Peyer's patch (tissue), 4 donors: Measurements from ENCODE around the gene MXRA8. TPM values are rescaled to one million over a fixed set of nuclear protein-coding genes. Genes with fewer than 3 reads are reported as not detected.

Experiments
- DNase-seq, 3 donors: peaks; one replicate each; pipeline ENCODE4 v3.0.0-alpha.2; 2017 to 2019
- H3K27ac ChIP-seq, 4 donors: fragments of 200-600 bp; sonication (generic); one replicate each; pipeline ENCODE4 v1.5.1; 2016 to 2019
- H3K27me3 ChIP-seq, 2 donors: fragments of 200-600 bp; sonication (generic); one replicate each; pipeline ENCODE4 v1.5.1; 2019
- H3K36me3 ChIP-seq, 3 donors: fragments of 200-600 bp; sonication (generic); one replicate each; pipeline ENCODE4 v1.5.1; 2016 to 2019
- H3K4me1 ChIP-seq, 4 donors: fragments of 200-600 bp; sonication (generic); one replicate each; pipeline ENCODE4 v1.5.1; 2016 to 2019
- H3K4me3 ChIP-seq, 4 donors: fragments of 200-600 bp; sonication (generic); 1 replicate in 3 of 4; 2 replicates in 1 of 4; pipeline ENCODE4 v1.5.1; 2016 to 2019; ENCODE audit warnings: mild to moderate bottlenecking in 1 of 4
- H3K9me3 ChIP-seq, 4 donors: fragments of 200-600 bp; sonication (generic); one replicate each; pipeline ENCODE4 v1.5.1; 2016 to 2019; ENCODE audit warnings: mild to moderate bottlenecking in 1 of 4
- CTCF ChIP-seq, 6 experiments: fragments of 450-650 bp in 4 of 6; fragments of 200-600 bp in 2 of 6; sonication (generic) in 1 of 6; IDR thresholded peaks; one replicate each; pipeline ENCODE4 v1.5.1; 2017 to 2019; ENCODE audit warnings: antibody characterized with exemption in 6 of 6, mild to moderate bottlenecking in 3 of 6, moderate library complexity in 1 of 6
- POLR2A ChIP-seq, 2 donors: fragments of 450-650 bp; IDR thresholded peaks; one replicate each; pipeline ENCODE4 v1.5.1; 2017; ENCODE audit warnings: antibody characterized with exemption in 2 of 2, mild to moderate bottlenecking in 2 of 2, moderate library complexity in 2 of 2
- total RNA-seq, 4 donors: library from RNA; depleted of rRNA; stranded (reverse); fragments of >200 nt; gene quantifications; one replicate each; pipeline ENCODE4 v1.1.0, GENCODE V29; 2016

MXRA8 gene, protein sequence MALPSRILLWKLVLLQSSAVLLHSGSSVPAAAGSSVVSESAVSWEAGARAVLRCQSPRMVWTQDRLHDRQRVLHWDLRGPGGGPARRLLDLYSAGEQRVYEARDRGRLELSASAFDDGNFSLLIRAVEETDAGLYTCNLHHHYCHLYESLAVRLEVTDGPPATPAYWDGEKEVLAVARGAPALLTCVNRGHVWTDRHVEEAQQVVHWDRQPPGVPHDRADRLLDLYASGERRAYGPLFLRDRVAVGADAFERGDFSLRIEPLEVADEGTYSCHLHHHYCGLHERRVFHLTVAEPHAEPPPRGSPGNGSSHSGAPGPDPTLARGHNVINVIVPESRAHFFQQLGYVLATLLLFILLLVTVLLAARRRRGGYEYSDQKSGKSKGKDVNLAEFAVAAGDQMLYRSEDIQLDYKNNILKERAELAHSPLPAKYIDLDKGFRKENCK
- total RNA-seq, result 10 to 100 TPM; 11.7 to 56.1 (median 35.6) TPM

GRCh38 chr1:1358433-1359271 is at the start of gene MXRA8:
TSS of gene MXRA8 (minus strand) at chr1:1358555. CDS start at chr1:1358504, 51 bp downstream.
- Histone ChIP-seq H3K36me3 (peaks cover 0 to 8% (median 0%) of the 10 kb centered on the region in 3 donors), H3K9me3 (no peaks in the 10 kb centered on the region), H3K4me3 (peak within 1 kb of the TSS; percentile 25 to 55 (median 35)), H3K27ac (peak within 1 kb of the TSS; percentile 64 to 92 (median 76)), H3K4me1 (peaks cover 2 to 65% (median 16%) of the 10 kb centered on the region in 4 donors), H3K27me3 (peaks cover 0 to 10% of the 10 kb centered on the region in 2 donors)
- no peak for DNase-seq
- TF ChIP-seq POLR2A (IDR thresholded peaks at IDR 0.05) (no peak), CTCF (IDR thresholded peaks at IDR 0.05) (no peak)

GRCh38 chr1:1407636-1408318 is 49.4 kb upstream of the MXRA8 start:
- peak in 2 of 3 donors; percentile 28 to 55 for DNase-seq

DNA sequence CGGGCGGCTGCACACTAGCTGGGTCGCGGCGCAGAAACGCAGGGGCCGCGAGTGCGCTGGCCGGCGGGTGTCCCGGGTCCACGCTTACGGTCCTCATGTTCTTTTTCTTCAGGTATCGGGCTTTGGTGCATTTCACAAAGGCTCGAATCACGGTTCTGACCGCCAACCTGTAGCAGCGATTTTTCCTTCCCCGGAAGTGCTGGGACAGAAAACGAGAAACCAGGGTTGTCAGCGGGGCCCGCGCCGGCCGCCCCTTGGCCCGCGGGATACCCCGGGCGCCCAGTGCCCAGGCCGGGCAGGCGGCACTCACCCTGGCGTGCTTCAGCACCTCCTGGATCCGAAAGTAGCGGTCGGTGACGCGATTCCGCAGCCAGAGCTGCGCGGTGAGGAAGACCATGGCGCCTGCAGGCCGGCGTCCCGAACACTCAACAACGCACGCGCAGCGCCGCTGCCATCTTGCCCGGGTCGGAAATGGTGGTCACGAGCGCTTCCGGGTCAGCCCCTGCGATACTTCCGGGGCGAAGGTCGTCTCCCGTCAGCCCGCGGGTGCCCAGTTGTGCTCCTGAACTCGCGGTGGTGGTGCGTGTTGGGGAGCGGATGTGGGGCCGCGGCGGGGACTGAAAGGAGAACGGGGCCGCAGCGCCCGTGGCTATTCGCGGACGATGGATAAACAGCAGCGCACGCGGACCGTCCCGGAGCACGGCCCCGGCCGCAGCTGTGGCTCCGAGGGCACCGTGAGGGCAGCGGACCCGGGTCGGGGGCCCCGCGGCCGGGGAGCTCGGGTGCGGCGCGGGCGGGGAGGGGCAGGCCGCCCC is 48.7 kb upstream of the MXRA8 start, which contains the start of gene MRPL20:
Gene MRPL20, minus strand, starts transcription at position 473 of the 815 bp plus-strand sequence. Its CDS starts 76 bp downstream, at position 397.
- Histone ChIP-seq H3K36me3 (peaks cover 0 to 34% (median 0%) of the 10 kb centered on the region in 3 donors), H3K27ac (peak within 1 kb of the TSS; percentile 88 to 95 (median 91)), H3K4me3 (peak within 1 kb of the TSS; percentile 74 to 100 (median 88)), H3K4me1 (peaks cover 0 to 27% (median 12%) of the 10 kb centered on the region in 4 donors), H3K9me3 (no peaks in the 10 kb centered on the region), H3K27me3 (no peaks in the 10 kb centered on the region)
- peak in 1 of 6 experiments; percentile 3 for TF ChIP-seq CTCF (IDR thresholded peaks at IDR 0.05)
- TF ChIP-seq POLR2A (IDR thresholded peaks at IDR 0.05), result peak; percentile 69 to 72
- peak; percentile 95 to 98 (median 97) for DNase-seq

More at GRCh38 chr1:1407636-1408318, 49.4 kb upstream of the MXRA8 start:
- Histone ChIP-seq H3K4me3 (peak overlapping the region; percentile 74 to 100 (median 88)), H3K4me1 (peaks cover 0 to 27% (median 12%) of the 10 kb centered on the region in 4 donors), H3K27ac (peak overlapping the region; percentile 88 to 95 (median 91)), H3K36me3 (peaks cover 0 to 28% (median 0%) of the 10 kb centered on the region in 3 donors), H3K27me3 (no peaks in the 10 kb centered on the region), H3K9me3 (no peaks in the 10 kb centered on the region)
- TF ChIP-seq POLR2A (IDR thresholded peaks at IDR 0.05), result no peak
- peak in 3 of 6 experiments; percentile 22 to 32 (median 30) for TF ChIP-seq CTCF (IDR thresholded peaks at IDR 0.05)

DNA sequence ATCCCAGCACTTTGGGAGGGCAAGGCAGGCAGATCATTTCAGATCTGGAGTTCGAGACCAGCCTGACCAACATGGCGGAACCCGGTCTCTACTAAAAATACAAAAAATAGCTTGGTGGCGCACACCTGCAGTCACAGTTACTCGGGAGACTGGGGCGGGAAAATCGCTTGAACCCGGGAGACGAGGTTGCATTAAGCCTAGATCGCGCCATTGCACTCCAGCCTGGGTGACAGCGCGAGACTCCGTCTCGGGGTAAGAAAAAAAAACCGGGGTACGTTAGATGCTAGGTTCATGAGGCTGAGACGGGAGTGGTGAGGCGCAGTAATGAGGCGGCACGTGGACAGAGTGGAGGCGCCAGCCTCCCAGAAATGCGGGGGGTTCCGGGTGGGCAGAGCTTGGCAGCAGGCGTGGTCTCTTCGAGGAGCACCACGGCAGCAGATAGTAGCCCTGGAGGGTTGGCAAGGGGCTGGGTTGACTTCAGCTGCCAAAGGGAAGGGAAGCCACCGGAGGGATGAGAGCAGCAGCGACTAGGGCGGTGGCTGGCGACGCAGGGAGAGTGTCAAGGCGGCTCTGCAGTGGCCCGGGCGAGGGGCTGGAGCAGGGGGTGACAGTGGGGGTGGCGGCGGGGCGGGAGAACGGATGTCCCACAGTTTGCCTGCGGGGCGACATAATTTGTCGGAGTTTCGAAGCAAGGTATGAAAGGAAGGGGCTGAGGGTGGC is 47.9 kb upstream of the MXRA8 start:
- Histone ChIP-seq H3K4me1 (peaks cover 0 to 33% (median 12%) of the 10 kb centered on the region in 4 donors), H3K27me3 (no peaks in the 10 kb centered on the region), H3K9me3 (no peaks in the 10 kb centered on the region), H3K4me3 (peak overlapping the region; percentile 74 to 100 (median 88)), H3K27ac (peak overlapping the region; percentile 88 to 95 (median 91)), H3K36me3 (peaks cover 0 to 40% (median 0%) of the 10 kb centered on the region in 3 donors)
- TF ChIP-seq POLR2A (IDR thresholded peaks at IDR 0.05) (no peak), CTCF (IDR thresholded peaks at IDR 0.05) (no peak)
- no peak for DNase-seq
